RWPE1 (cell line): Measurements from ENCODE around the gene ARHGEF9.

Experiments
- CTCF ChIA-PET: fragments of 350-600 bp; sonication (Branson Sonifier 250); formaldehyde crosslinking; extraction: SDS; loops from one replicate; lab custom pipeline; 2021; lab: Yijun Ruan, JAX
- POLR2A ChIA-PET: fragments of 400-600 bp; formaldehyde crosslinking; extraction: SDS; loops from one replicate; lab custom pipeline; 2020; ENCODE audit warnings: antibody characterized with exemption; ENCODE audit not compliant: low non-redundant PET; lab: Yijun Ruan, JAX
- DNase-seq: peaks from one replicate; pipeline ENCODE4 v3.0.0; 2012; ENCODE audit warnings: low spot score
- H3K27ac ChIP-seq: fragments of 450-650 bp; 2 replicates; pipeline ENCODE4 v1.5.1; 2017
- CTCF ChIP-seq: fragments of 450-650 bp; conservative IDR thresholded peaks from 2 replicates; pipeline ENCODE4 v1.5.1; 2017; ENCODE audit warnings: low read depth, mild to moderate bottlenecking

ARHGEF9 gene

GRCh38 chrX:63585936-63586335 lies 199.1 kb downstream of the ARHGEF9 start:
- DNase-seq = no peak
- no peak overlapping the region for H3K27ac ChIP-seq
- POLR2A ChIA-PET = no interaction called here
- CTCF ChIA-PET = interaction anchor here (0.5 kb wide), 1 partner anchor 78 kb away, joined by 3 read pairs; no protein-coding TSS in a partner anchor
- TF ChIP-seq CTCF = no peak
